GM23248 (cell line): Measurements from ENCODE around the gene RPS3. TPM values are rescaled to one million over a fixed set of nuclear protein-coding genes. Genes with fewer than 3 reads are reported as not detected.

ENCODE experiments used
- DNase-seq: peaks from one replicate; pipeline ENCODE4 v3.0.0-alpha.2; 2015
- H2AFZ ChIP-seq: fragments of 200-600 bp; sonication (generic); 2 replicates; pipeline ENCODE4 v1.6.1; 2016; ENCODE audit warnings: antibody characterized with exemption
- H3F3A ChIP-seq: fragments of 200-600 bp; sonication (generic); 2 replicates; pipeline ENCODE4 v1.6.1; 2016; ENCODE audit warnings: mild to moderate bottlenecking, antibody characterized with exemption, mixed run types; ENCODE audit not compliant: insufficient read depth
- H3K27ac ChIP-seq: fragments of 200-600 bp; sonication (generic); 2 replicates; pipeline ENCODE4 v1.5.1; 2016; ENCODE audit warnings: mild to moderate bottlenecking
- H3K27me3 ChIP-seq: fragments of 200-600 bp; sonication (generic); replicated peaks from 2 replicates; pipeline ENCODE4 v1.6.1; 2016; ENCODE audit warnings: mild to moderate bottlenecking; ENCODE audit not compliant: insufficient read depth
- H3K36me3 ChIP-seq: fragments of 200-600 bp; sonication (generic); 2 replicates; pipeline ENCODE4 v1.6.1; 2016; ENCODE audit warnings: low read depth, mild to moderate bottlenecking
- H3K4me1 ChIP-seq: fragments of 200-600 bp; sonication (generic); 2 replicates; pipeline ENCODE4 v1.6.1; 2016; ENCODE audit warnings: mild to moderate bottlenecking; ENCODE audit not compliant: insufficient read depth
- H3K4me2 ChIP-seq: fragments of 200-600 bp; sonication (generic); one replicate; pipeline ENCODE4 v1.6.1; 2016; ENCODE audit warnings: mild to moderate bottlenecking; ENCODE audit not compliant: unreplicated experiment
- H3K4me3 ChIP-seq: fragments of 200-600 bp; sonication (generic); 2 replicates; pipeline ENCODE4 v1.5.1; 2016; ENCODE audit warnings: mild to moderate bottlenecking
- H3K79me2 ChIP-seq: fragments of 200-600 bp; sonication (generic); 2 replicates; pipeline ENCODE4 v1.6.1; 2016; ENCODE audit warnings: mild to moderate bottlenecking; ENCODE audit not compliant: insufficient read depth
- H3K9ac ChIP-seq: fragments of 200-600 bp; sonication (generic); 2 replicates; pipeline ENCODE4 v1.6.1; 2016; ENCODE audit warnings: mild to moderate bottlenecking
- H3K9me2 ChIP-seq: fragments of 200-600 bp; sonication (generic); 2 replicates; pipeline ENCODE4 v1.6.1; 2016; ENCODE audit warnings: mixed run types, mild to moderate bottlenecking, moderate library complexity; ENCODE audit not compliant: insufficient read depth
- H3K9me3 ChIP-seq: fragments of 200-600 bp; sonication (generic); one replicate; pipeline ENCODE4 v1.6.1; 2017; ENCODE audit warnings: low read depth
- H4K20me1 ChIP-seq: fragments of 200-600 bp; sonication (generic); 2 replicates; pipeline ENCODE4 v1.6.0; 2016; ENCODE audit not compliant: insufficient read depth
- EZH2 ChIP-seq: fragments of 200-600 bp; sonication (generic); IDR thresholded peaks from 2 replicates; pipeline ENCODE4 v1.6.1; 2018; ENCODE audit warnings: antibody characterized with exemption, mild to moderate bottlenecking; ENCODE audit not compliant: insufficient read depth, poor library complexity, severe bottlenecking
- EZH2phosphoT487 ChIP-seq: fragments of 200-600 bp; sonication (generic); IDR thresholded peaks from 2 replicates; pipeline ENCODE4 v1.6.1; 2018; ENCODE audit warnings: antibody characterized with exemption, moderate library complexity, mild to moderate bottlenecking, low read depth; ENCODE audit not compliant: insufficient read depth
- WGBS, 2 experiments: methylation state at CpG; one replicate each; pipeline ENCODE4 v1.1.6; 2015 to 2017; ENCODE audit warnings: low lambda C conversion rate in 2 of 2, low coverage in 1 of 2; ENCODE audit errors: missing lambda C conversion rate in 2 of 2; 5-methylcytosine and 5-hydroxymethylcytosine counted together
- in situ Hi-C: fragments of 300-500 bp; cut with MboI; formaldehyde crosslinking; loops from 2 replicates; pipeline ENCODE4 v1.15.0; 2020
- polyA plus RNA-seq: library from polyadenylated mRNA; unstranded; fragments of >200 nt; fragmentation: Nextera tagmentation; extraction: Ambion mirVana; gene quantifications from 2 replicates; pipeline ENCODE4 v1.2.1, GENCODE V29; 2016
- total RNA-seq: library from RNA; depleted of rRNA; stranded (reverse); fragments of >200 nt; shearing (Covaris generic); gene quantifications from 2 replicates; pipeline ENCODE4 v1.2.3, GENCODE V29; 2014

RPS3 gene
- total and polyA plus RNA-seq, 2 experiments from 2014 or later: 896 to 1,048 TPM

GRCh38 chr11:75443043-75443442 lies 43.7 kb downstream of the RPS3 start:
- H3K27ac ChIP-seq: no peak overlapping the region
- H3K36me3 ChIP-seq: no peaks in the 10 kb centered on the region
- H3K4me2 ChIP-seq: no peak overlapping the region
- DNase-seq: no peak
- 76 to 78% methylated on average over 6 to 12 of the region's 12 CpGs for WGBS, 2 experiments
- no peaks in the 10 kb centered on the region for H3K9me3 ChIP-seq
- H2AFZ ChIP-seq: no peak overlapping the region
- no peak overlapping the region for H3K9ac ChIP-seq
- in situ Hi-C loops: no loop called here
- H3K4me1 ChIP-seq: no peaks in the 10 kb centered on the region
- H4K20me1 ChIP-seq: no peaks in the 10 kb centered on the region
- H3K79me2 ChIP-seq: no peaks in the 10 kb centered on the region
- H3K4me3 ChIP-seq: no peak overlapping the region
- no peak for TF ChIP-seq EZH2phosphoT487
- no peak for TF ChIP-seq EZH2
- H3K9me2 ChIP-seq: no peaks in the 10 kb centered on the region
- no peaks in the 10 kb centered on the region for H3K27me3 ChIP-seq
- no peaks in the 10 kb centered on the region for H3F3A ChIP-seq

GRCh38 chr11:75445315-75445953 lies 46.1 kb downstream of the RPS3 start:
- TF ChIP-seq EZH2phosphoT487 (no peak), EZH2 (no peak)
- Histone ChIP-seq H3K36me3 (no peaks in the 10 kb centered on the region), H2AFZ (no peak overlapping the region), H3K27ac (no peak overlapping the region), H3K9me3 (no peaks in the 10 kb centered on the region), H4K20me1 (no peaks in the 10 kb centered on the region), H3K4me3 (no peak overlapping the region), H3K27me3 (no peaks in the 10 kb centered on the region), H3K4me1 (no peaks in the 10 kb centered on the region), H3K4me2 (no peak overlapping the region), H3K9me2 (no peaks in the 10 kb centered on the region), H3F3A (no peaks in the 10 kb centered on the region), H3K79me2 (no peaks in the 10 kb centered on the region), H3K9ac (no peak overlapping the region)
- in situ Hi-C loops: loop anchor here (5.0 kb wide), 1 partner anchor 87 kb away; no protein-coding TSS in a partner anchor
- WGBS, 2 experiments: 1 to 8% methylated on average over 5 to 6 of the region's 6 CpGs
- peak; percentile 59 for DNase-seq

DNA sequence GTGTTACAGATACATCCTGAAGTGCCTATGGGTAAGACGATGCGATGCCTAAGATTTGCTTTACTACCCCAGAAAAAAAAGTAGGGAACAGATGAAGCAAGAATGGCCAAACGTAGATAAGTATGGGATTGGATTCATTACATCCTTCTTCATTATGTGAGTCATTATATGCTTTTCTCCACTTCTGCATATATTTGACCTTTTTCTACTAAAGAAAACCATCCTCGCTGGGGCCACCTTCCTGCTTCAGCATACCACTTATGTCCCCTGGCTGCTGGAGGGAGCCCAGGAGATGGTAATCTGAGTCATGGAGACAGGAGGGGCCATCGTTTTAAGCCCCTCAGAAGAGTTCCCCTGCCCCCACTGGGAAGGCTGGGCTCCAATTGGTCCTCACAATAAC lies 48.1 kb downstream of the RPS3 start:
- WGBS, 2 experiments: 70 to 76% methylated on average over 5 of the region's 5 CpGs
- Histone ChIP-seq H3K9ac (no peak overlapping the region), H3K79me2 (no peaks in the 10 kb centered on the region), H3F3A (no peaks in the 10 kb centered on the region), H3K9me2 (no peaks in the 10 kb centered on the region), H3K4me1 (no peaks in the 10 kb centered on the region), H3K4me2 (no peak overlapping the region), H4K20me1 (no peaks in the 10 kb centered on the region), H3K27ac (no peak overlapping the region), H3K36me3 (no peaks in the 10 kb centered on the region), H3K9me3 (no peaks in the 10 kb centered on the region), H2AFZ (no peak overlapping the region), H3K4me3 (no peak overlapping the region), H3K27me3 (no peaks in the 10 kb centered on the region)
- TF ChIP-seq EZH2 (no peak), EZH2phosphoT487 (no peak)
- no peak for DNase-seq
- in situ Hi-C loops: loop anchor here (5.0 kb wide), 1 partner anchor 85 kb away; no protein-coding TSS in a partner anchor

DNA sequence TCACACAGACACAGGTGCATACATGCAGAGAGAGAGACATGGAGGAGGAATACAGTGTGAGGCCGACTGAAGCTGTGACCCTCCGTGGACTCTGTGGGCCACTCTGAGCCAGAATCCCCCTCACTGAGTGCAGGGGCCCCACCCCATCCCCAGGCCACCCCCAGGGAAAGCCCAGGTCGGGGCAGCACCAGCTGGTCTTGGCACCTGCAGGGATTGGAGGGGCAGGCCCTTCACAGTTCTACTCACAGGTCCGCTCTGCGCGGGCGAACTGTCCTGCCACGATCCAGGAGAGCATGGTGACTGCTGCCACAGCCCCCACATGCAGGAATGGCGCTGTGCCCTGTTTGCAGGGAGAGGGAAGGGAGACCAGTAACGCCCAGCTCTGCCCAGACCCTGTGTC lies 50.0 kb downstream of the RPS3 start:
- H3K36me3 ChIP-seq: no peaks in the 10 kb centered on the region
- no peaks in the 10 kb centered on the region for H3K27me3 ChIP-seq
- H3K4me1 ChIP-seq: peaks cover 12% of the 10 kb centered on the region
- no peak overlapping the region for H3K27ac ChIP-seq
- in situ Hi-C loops: loop anchor here (5.0 kb wide), 1 partner anchor 83 kb away; no protein-coding TSS in a partner anchor
- no peaks in the 10 kb centered on the region for H3K9me3 ChIP-seq
- no peak for DNase-seq
- no peak overlapping the region for H3K4me3 ChIP-seq
- peaks cover 8% of the 10 kb centered on the region; the same call in 1 of the 2 replicates for H3F3A ChIP-seq
- TF ChIP-seq EZH2 (no peak), EZH2phosphoT487 (no peak)
- no peak overlapping the region for H3K9ac ChIP-seq
- WGBS, 2 experiments: 88% methylated on average over 10 of the region's 10 CpGs
- H3K9me2 ChIP-seq: no peaks in the 10 kb centered on the region
- no peak overlapping the region for H2AFZ ChIP-seq
- H3K4me2 ChIP-seq: no peak overlapping the region
- no peaks in the 10 kb centered on the region for H4K20me1 ChIP-seq
- no peaks in the 10 kb centered on the region for H3K79me2 ChIP-seq
